ENCODE measurements around the gene USP14. TPM values are rescaled to one million over a fixed set of nuclear protein-coding genes. Genes with fewer than 3 reads are reported as not detected.

USP14 gene
- total RNA-seq, 1 donor from 2014 or later, result 29.7 TPM

DNA sequence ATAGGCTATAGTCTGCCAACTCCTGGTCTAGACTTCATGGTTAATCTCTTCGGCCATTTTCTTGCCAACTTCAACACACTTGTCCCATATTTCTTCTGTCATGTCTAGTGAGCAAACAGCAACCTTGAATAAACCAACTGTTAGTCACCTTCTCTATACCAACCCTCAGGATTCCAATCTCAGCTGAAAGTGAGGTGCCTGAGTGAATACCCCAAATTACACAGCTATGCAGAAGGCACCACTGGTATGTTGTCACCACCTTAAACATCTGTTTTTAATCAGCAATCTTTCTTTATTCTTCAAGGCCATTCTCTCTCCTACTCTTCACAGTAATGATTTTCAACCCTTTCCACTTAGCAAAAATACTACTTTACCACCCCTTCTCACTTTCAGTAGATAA is 70.2 kb downstream of the USP14 start:
- no peak for DNase-seq

DNA sequence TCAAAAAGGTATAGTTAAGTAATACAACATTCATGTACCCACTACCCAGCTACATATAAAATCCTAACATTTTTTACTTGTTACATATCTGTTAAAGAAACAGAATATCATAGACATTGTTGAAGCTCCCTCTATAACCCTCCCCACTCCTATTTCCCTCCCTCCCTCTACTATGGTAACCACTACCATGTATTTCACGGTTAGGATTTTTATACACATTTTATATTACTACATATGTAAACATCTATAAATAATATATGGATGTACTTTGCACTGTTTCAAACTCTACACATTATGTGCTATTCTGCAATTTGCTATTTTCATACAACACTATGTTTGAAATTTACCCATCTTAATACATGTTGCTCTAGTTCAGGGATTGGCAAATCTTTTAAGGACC is 73.2 kb downstream of the USP14 start:
- DNase-seq, result no peak

DNA sequence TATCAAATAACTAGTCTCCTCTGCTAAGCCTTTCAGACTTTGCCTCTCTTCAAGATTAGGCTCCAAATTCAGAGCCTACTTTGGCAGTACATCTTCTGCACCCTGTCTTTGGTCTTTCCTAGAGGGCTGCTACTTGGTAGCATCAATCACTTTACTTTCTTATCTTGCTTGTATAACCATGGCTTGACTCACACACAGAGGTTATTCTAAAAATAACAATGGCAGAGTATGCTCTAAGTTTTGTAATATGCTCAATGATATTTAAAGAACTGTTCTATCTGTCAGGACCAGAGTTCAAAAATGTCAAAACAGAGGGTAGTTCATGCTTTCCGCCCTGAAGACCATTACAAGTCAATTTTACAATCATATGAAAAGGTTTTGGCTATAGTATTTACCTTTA is 81.8 kb downstream of the USP14 start:
- DNase-seq, result no peak

DNA sequence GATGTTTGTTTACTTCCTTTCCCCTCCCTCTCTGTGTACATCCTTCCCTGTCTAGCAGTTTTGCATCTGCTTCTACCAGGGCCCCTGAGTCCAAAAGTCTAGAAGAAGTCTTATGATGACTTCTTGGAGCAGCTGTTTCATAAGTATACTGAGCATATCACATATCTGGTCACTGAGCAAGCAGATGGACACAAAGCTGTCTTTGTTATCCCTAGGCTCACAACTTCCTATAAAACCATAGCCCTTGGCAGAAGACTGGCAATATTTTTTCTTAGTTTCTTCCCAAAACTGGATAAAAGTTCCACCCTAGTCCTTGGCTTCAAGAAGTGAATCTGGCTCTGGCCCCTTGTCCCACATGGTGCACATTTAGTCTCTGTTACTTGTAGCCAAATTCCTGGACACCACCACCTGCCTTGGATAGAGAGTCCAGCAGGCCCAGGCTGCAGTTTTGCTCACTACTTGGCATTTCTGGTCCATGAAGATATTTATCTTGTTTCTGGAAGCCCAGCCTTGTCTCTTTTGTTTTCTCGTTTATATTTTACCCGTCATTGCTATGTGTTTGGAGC is 87.0 kb downstream of the USP14 start:
- DNase-seq, result no peak

DNA sequence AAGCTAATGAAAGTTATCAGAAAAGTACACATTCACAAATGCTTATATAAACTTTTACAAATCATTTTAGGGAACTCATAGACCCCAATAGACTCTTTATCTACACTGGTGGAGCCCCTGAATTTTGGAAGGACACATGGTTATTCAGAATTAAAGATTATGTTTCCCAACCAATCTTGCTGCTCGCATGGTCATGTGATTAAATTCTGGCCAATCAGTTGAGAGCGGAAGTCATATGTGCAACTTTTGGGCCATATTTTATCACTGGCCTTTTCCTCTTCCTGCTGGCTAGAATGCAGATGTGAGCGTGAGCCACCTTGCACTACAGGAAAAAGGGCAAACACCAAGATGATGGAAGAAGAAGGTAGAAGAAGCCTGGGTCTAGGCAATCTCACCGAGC is 89.7 kb downstream of the USP14 start:
- DNase-seq, result no peak

DNA sequence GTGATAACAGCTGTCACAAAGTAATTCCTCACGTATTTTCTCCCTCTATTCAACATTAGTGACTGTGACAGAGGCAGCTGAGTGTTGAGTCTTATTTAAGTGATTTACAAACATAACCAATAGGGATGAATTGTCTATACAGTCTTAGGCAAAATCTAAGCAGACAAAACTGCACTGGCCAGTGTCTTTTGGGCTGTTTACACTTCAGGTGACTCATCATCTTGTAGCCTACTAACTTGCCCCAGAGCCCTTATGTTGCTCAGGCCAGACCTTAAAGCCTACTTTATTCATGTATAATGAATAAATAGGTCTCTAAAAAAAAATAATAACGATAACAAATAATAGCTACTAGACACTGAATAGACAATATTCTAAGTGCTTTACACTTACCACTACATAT is 92.3 kb downstream of the USP14 start:
- no peak for DNase-seq

DNA sequence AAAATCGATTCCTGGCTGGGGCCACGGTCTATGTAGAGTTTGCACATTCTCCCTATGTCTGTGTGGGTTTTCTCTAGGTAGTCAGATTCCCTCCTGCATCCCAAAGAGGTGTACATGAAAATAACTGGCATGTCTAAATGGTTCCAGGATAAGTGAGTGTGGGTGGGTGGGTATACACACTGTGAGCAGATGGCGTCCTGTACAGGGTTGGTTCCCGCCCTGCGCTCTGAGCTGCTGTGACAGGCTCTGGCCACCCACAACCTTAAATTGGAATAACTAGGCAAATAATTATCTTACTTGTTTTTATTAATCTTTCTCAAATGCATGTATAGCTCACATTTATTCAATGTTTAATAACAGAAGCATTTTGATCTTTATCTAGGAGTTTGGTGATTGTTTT is 93.2 kb downstream of the USP14 start:
- DNase-seq, result no peak

DNA sequence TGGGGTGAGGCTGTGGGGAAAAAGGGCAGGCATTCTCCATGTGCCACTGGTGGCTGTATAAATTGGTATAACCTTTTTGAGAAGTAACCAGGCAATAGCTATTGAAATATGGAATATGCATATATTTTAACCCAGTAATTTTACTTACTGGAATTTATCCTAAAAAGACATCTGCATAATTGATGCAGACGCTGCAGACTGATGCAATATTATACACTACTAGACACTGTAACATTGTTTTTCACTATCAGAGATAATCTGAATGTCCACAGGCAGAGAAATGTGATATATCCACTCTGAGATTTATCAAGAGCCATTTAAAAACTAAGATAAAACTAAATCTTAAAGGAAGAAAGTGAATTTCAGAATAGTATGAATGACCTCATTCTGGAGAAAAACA is 94.8 kb downstream of the USP14 start:
- DNase-seq, result no peak

DNA sequence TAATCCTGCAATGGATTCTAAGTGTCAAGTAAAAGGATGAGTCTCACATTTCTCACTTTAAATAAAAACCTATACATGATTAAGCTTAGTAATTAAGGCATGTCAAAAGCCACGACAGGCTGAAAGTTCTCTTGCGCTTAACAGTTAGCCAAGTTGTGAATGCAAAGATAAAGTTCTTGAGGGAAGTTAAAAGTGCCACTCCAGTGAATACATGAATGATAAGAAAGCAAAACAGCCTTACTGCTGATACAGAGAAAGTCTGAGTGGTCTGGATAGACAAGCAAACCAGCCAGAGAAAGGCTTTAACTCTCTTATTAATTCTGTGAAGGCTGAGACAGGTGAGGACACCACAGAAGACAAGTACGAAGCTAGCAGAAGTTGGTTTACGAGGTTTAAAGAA is 96.8 kb downstream of the USP14 start:
- no peak for DNase-seq

DNA sequence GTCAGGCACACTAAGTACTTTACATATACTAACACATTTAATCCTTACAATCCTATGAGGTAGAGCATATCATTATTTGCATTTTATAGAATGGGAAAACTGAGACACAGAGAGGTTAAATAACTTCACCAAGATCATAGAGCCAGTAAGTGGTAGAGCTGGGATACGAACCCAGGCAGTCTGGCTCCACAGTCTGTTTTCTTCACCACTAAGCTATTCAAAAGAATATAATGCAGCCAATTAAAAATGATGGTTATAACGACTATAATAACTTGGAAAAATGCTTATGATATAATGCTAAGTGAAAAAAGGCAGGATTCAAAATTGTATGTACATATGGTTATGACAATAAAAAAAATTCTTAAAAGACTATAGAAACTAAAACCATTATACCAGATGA is 102.2 kb downstream of the USP14 start:
- DNase-seq, result no peak

DNA sequence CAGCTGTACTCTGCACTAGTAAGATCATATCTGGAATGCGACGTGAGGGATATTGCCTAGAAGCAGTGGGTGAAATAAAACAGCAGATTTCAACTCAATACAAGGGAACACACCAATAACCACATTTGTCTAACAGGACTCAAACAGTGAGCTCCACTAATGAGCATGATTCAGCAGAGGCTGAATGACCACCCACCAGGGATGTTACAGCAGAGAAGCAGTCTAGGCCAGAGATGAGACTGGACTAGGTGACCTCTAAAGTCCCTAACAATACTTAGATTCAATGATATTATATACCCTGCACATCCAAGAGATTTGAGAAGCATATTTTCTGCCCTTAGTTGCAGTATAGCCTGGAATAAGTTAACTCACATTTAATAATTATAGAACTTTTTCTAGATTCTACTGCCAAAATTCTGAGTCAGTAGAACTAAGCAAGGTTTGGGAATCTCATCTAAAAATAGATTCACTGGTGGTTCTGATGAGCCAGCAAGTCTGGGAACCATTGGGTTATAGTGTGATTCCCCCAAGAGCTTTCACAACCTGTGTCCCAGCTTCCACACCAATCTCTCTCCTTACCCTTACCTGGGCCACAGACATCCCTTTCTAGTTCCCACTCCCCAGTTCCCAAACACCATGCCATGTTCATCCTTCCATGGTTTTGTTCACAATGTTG is 103.2 kb downstream of the USP14 start:
- no peak for DNase-seq

Small RNAs within 50 kb of the gene (small RNA-seq; reads per million reads assigned to genes)
- gene MIR8078 (ENCODE audit: low replicate concordance), result not detected

Other genes starting within 250 kb of the USP14 start
- not detected for gene TUBB8B, start 108.9 kb upstream of the USP14 start, total RNA-seq
- gene THOC1, start 109.5 kb downstream of the USP14 start, total RNA-seq, result 80.7 TPM

All from skin of body (tissue), 3 donors.